ENCODE data around the gene HMCN1. TPM values are rescaled to one million over a fixed set of nuclear protein-coding genes. Genes with fewer than 3 reads are reported as not detected.

HMCN1 gene
- total RNA-seq, 1 experiment from 2014 or later, result 0.23 TPM

DNA sequence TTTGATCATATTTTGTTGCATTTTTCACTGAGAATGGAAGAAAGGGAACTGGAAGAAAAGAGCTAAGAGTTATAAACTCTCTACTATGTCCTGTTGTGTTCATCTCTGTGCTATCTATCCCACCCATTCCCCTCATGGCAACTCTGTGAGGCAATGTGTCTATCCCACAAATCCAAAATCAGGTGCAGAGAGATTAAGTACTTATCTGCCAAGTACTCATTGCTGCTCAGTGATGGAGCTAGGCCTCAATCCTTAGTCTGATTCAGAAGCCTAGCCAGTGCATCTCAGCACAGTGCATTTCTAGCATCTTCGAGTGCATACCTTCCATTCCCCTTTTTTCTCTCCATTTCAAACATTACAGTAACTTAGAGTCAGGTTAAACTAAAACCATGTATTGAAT is 370.3 kb downstream of the HMCN1 start:
- Histone ChIP-seq H3K9me3 (ENCODE audit: control insufficient read depth, insufficient read depth, low read depth, low read length) (no peaks in the 10 kb centered on the region), H3K36me3 (ENCODE audit: control insufficient read depth, insufficient read depth, low read length) (no peaks in the 10 kb centered on the region), H3K4me1 (ENCODE audit: control insufficient read depth, insufficient read depth, low read length) (no peaks in the 10 kb centered on the region), H3K27me3 (ENCODE audit: control insufficient read depth, insufficient read depth, low read length) (no peaks in the 10 kb centered on the region), H3K27ac (ENCODE audit: low read length) (no peak overlapping the region), H3K4me3 (ENCODE audit: low read depth in 2 of 2, low read length in 2 of 2) (no peak overlapping the region)
- no TSS peak for BruUV-seq (replicated peaks)
- DNase-seq (ENCODE audit: low read depth, low spot score), result no peak
- in situ Hi-C loops (cut with HindIII; ENCODE audit: low pct_unique_long_range_greater_than_20kb, low sequenced_read_pairs), result no loop called here
- intact Hi-C loops (cut with micrococcal nuclease; ENCODE audit: unreplicated experiment), result no loop called here
- CTCF ChIA-PET, result no interaction called here
- no peak for ATAC-seq
- POLR2A ChIA-PET, result no interaction called here
- TF ChIP-seq TCF7L2 (IDR thresholded peaks at IDR 0.05; ENCODE audit: low read depth, low read length) (no peak), POLR2AphosphoS5 (IDR thresholded peaks at IDR 0.05; ENCODE audit: low read depth, low read length) (no peak), SIN3A (IDR thresholded peaks at IDR 0.05; ENCODE audit: borderline replicate concordance, insufficient read depth, low read depth, low read length) (no peak)
- TF ChIP-seq, protein P1, sequence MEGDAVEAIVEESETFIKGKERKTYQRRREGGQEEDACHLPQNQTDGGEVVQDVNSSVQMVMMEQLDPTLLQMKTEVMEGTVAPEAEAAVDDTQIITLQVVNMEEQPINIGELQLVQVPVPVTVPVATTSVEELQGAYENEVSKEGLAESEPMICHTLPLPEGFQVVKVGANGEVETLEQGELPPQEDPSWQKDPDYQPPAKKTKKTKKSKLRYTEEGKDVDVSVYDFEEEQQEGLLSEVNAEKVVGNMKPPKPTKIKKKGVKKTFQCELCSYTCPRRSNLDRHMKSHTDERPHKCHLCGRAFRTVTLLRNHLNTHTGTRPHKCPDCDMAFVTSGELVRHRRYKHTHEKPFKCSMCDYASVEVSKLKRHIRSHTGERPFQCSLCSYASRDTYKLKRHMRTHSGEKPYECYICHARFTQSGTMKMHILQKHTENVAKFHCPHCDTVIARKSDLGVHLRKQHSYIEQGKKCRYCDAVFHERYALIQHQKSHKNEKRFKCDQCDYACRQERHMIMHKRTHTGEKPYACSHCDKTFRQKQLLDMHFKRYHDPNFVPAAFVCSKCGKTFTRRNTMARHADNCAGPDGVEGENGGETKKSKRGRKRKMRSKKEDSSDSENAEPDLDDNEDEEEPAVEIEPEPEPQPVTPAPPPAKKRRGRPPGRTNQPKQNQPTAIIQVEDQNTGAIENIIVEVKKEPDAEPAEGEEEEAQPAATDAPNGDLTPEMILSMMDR (IDR thresholded peaks at IDR 0.05), result no peak
- TF ChIP-seq, protein P2, sequence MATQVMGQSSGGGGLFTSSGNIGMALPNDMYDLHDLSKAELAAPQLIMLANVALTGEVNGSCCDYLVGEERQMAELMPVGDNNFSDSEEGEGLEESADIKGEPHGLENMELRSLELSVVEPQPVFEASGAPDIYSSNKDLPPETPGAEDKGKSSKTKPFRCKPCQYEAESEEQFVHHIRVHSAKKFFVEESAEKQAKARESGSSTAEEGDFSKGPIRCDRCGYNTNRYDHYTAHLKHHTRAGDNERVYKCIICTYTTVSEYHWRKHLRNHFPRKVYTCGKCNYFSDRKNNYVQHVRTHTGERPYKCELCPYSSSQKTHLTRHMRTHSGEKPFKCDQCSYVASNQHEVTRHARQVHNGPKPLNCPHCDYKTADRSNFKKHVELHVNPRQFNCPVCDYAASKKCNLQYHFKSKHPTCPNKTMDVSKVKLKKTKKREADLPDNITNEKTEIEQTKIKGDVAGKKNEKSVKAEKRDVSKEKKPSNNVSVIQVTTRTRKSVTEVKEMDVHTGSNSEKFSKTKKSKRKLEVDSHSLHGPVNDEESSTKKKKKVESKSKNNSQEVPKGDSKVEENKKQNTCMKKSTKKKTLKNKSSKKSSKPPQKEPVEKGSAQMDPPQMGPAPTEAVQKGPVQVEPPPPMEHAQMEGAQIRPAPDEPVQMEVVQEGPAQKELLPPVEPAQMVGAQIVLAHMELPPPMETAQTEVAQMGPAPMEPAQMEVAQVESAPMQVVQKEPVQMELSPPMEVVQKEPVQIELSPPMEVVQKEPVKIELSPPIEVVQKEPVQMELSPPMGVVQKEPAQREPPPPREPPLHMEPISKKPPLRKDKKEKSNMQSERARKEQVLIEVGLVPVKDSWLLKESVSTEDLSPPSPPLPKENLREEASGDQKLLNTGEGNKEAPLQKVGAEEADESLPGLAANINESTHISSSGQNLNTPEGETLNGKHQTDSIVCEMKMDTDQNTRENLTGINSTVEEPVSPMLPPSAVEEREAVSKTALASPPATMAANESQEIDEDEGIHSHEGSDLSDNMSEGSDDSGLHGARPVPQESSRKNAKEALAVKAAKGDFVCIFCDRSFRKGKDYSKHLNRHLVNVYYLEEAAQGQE (IDR thresholded peaks at IDR 0.05; ENCODE audit: insufficient read depth in 1 of 2, low read depth in 2 of 2, low read length in 1 of 2), result no peak

DNA sequence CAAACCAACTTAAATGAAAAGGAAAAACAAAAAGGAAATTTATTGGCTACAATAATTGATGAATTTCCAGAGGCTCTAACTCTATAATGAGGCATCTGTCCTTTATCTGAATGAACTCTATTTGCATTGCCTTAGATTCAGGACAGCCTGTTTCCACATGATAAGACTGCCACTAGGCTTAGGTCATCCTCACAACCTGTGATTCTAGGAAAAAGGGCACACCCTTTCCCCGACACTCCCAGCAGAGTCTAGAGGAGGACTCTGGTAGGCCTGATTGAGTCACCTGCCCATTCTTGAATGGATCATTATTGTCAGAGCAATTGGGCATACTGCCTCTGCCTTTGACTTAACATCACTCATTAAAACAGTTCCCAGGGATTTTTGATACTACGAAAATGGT is 378.1 kb downstream of the HMCN1 start:
- Histone ChIP-seq H3K4me3 (ENCODE audit: low read depth in 2 of 2, low read length in 2 of 2) (no peak overlapping the region), H3K27me3 (ENCODE audit: control insufficient read depth, insufficient read depth, low read length) (no peaks in the 10 kb centered on the region), H3K27ac (ENCODE audit: low read length) (no peak overlapping the region), H3K4me1 (ENCODE audit: control insufficient read depth, insufficient read depth, low read length) (no peaks in the 10 kb centered on the region), H3K36me3 (ENCODE audit: control insufficient read depth, insufficient read depth, low read length) (no peaks in the 10 kb centered on the region), H3K9me3 (ENCODE audit: control insufficient read depth, insufficient read depth, low read depth, low read length) (no peaks in the 10 kb centered on the region)
- TF ChIP-seq SIN3A (IDR thresholded peaks at IDR 0.05; ENCODE audit: borderline replicate concordance, insufficient read depth, low read depth, low read length) (no peak), POLR2AphosphoS5 (IDR thresholded peaks at IDR 0.05; ENCODE audit: low read depth, low read length) (no peak), TCF7L2 (IDR thresholded peaks at IDR 0.05; ENCODE audit: low read depth, low read length) (no peak)
- TF ChIP-seq, protein P1 (IDR thresholded peaks at IDR 0.05), result no peak
- TF ChIP-seq, protein P2 (IDR thresholded peaks at IDR 0.05; ENCODE audit: insufficient read depth in 1 of 2, low read depth in 2 of 2, low read length in 1 of 2), result no peak
- no TSS peak for BruUV-seq (replicated peaks)
- DNase-seq (ENCODE audit: low read depth, low spot score) (no peak), ATAC-seq (no peak)
- intact Hi-C loops (cut with micrococcal nuclease; ENCODE audit: unreplicated experiment) (no loop called here), in situ Hi-C loops (cut with HindIII; ENCODE audit: low pct_unique_long_range_greater_than_20kb, low sequenced_read_pairs) (no loop called here)
- ChIA-PET CTCF (no interaction called here), POLR2A (no interaction called here)

Measured in Panc1 (cell line).